CD4-positive, alpha-beta T cell treated with Interleukin-6 at 100 ng/mL for 8 hours (primary cell): Measurements from ENCODE around the gene HS3ST3B1.

Experiments used
- DNase-seq: peaks from one replicate; pipeline ENCODE4 v3.0.0-alpha.2; 2020; ENCODE audit warnings: mixed read lengths, low spot score

Gene HS3ST3B1

GRCh38 chr17:14300575-14301278 is at the start of gene HS3ST3B1:
Gene HS3ST3B1 (plus strand): TSS chr17:14301081. CDS start chr17:14301519, 438 bp downstream.
- peak; percentile 99 for DNase-seq

- DNase-seq: no peak
These were observed 39.5 kb upstream of the HS3ST3B1 start for GRCh38 chr17:14261406-14261805.

GRCh38 chr17:14268264-14268663 is 32.6 kb upstream of the HS3ST3B1 start:
- peak; percentile 5 for DNase-seq

GRCh38 chr17:14269473-14269872 is 31.4 kb upstream of the HS3ST3B1 start:
- DNase-seq: no peak

- DNase-seq: no peak
These were observed 30.4 kb upstream of the HS3ST3B1 start for GRCh38 chr17:14270508-14270907.

- no peak for DNase-seq
These were observed 24.2 kb upstream of the HS3ST3B1 start for GRCh38 chr17:14276535-14277250.

GRCh38 chr17:14281530-14281929 is 19.4 kb upstream of the HS3ST3B1 start:
- DNase-seq: no peak

- no peak for DNase-seq
These were observed 18.2 kb upstream of the HS3ST3B1 start for GRCh38 chr17:14282726-14283125.

- DNase-seq: no peak
These were observed 11.7 kb upstream of the HS3ST3B1 start for GRCh38 chr17:14289162-14289561.

- no peak for DNase-seq
These were observed 6.0 kb upstream of the HS3ST3B1 start for GRCh38 chr17:14294876-14295275.

- DNase-seq: no peak
These were observed 5.2 kb upstream of the HS3ST3B1 start for GRCh38 chr17:14295676-14296075.

GRCh38 chr17:14296166-14296910 is 4.5 kb upstream of the HS3ST3B1 start:
- DNase-seq: no peak

- no peak for DNase-seq
These were observed 3.6 kb upstream of the HS3ST3B1 start for GRCh38 chr17:14297161-14297851.

GRCh38 chr17:14298221-14298946 is 2.5 kb upstream of the HS3ST3B1 start:
- DNase-seq: no peak

- no peak for DNase-seq
These were observed 2.0 kb upstream of the HS3ST3B1 start for GRCh38 chr17:14298947-14299279.

- DNase-seq: no peak
These were observed 1.4 kb upstream of the HS3ST3B1 start for GRCh38 chr17:14299280-14300141.

GRCh38 chr17:14301279-14302090 is 604 bp downstream of the HS3ST3B1 start:
- DNase-seq: no peak

GRCh38 chr17:14302091-14302430 is 1.2 kb downstream of the HS3ST3B1 start:
- peak; percentile 55 for DNase-seq

GRCh38 chr17:14302431-14303099 is 1.7 kb downstream of the HS3ST3B1 start:
- peak; percentile 80 for DNase-seq
